ENCODE results near the gene GPATCH2.

Gene GPATCH2

GRCh38 chr1:217524787-217525520 lies 105.9 kb downstream of the GPATCH2 start:
- TF ChIP-seq GATA2 (IDR thresholded peaks at IDR 0.05; ENCODE audit: low read depth, low read length) (no peak), GATA3 (IDR thresholded peaks at IDR 0.05; ENCODE audit: low read depth, low read length) (no peak)

GRCh38 chr1:217522277-217522676 lies 108.6 kb downstream of the GPATCH2 start:
- no peak for TF ChIP-seq GATA3 (IDR thresholded peaks at IDR 0.05; ENCODE audit: low read depth, low read length)
- TF ChIP-seq GATA2 (IDR thresholded peaks at IDR 0.05; ENCODE audit: low read depth, low read length) = no peak

- TF ChIP-seq GATA3 (IDR thresholded peaks at IDR 0.05; ENCODE audit: low read depth, low read length) (no peak), GATA2 (IDR thresholded peaks at IDR 0.05; ENCODE audit: low read depth, low read length) (no peak)
These were observed 109.6 kb downstream of the GPATCH2 start for GRCh38 chr1:217521317-217521716.

- TF ChIP-seq GATA3 (IDR thresholded peaks at IDR 0.05; ENCODE audit: low read depth, low read length) (no peak), GATA2 (IDR thresholded peaks at IDR 0.05; ENCODE audit: low read depth, low read length) (no peak)
These were observed 124.0 kb downstream of the GPATCH2 start for GRCh38 chr1:217506878-217507277.

GRCh38 chr1:217498209-217498608 lies 132.7 kb downstream of the GPATCH2 start:
- TF ChIP-seq GATA2 (IDR thresholded peaks at IDR 0.05; ENCODE audit: low read depth, low read length) = no peak
- no peak for TF ChIP-seq GATA3 (IDR thresholded peaks at IDR 0.05; ENCODE audit: low read depth, low read length)

GRCh38 chr1:217495249-217495648 lies 135.6 kb downstream of the GPATCH2 start:
- no peak for TF ChIP-seq GATA2 (IDR thresholded peaks at IDR 0.05; ENCODE audit: low read depth, low read length)
- TF ChIP-seq GATA3 (IDR thresholded peaks at IDR 0.05; ENCODE audit: low read depth, low read length) = no peak

GRCh38 chr1:217494767-217495166 lies 136.1 kb downstream of the GPATCH2 start:
- no peak for TF ChIP-seq GATA2 (IDR thresholded peaks at IDR 0.05; ENCODE audit: low read depth, low read length)
- no peak for TF ChIP-seq GATA3 (IDR thresholded peaks at IDR 0.05; ENCODE audit: low read depth, low read length)

GRCh38 chr1:217493290-217493689 lies 137.6 kb downstream of the GPATCH2 start:
- TF ChIP-seq GATA3 (IDR thresholded peaks at IDR 0.05; ENCODE audit: low read depth, low read length) = no peak

GRCh38 chr1:217484871-217485270 lies 146.0 kb downstream of the GPATCH2 start:
- TF ChIP-seq GATA3 (IDR thresholded peaks at IDR 0.05; ENCODE audit: low read depth, low read length) = no peak
- no peak for TF ChIP-seq GATA2 (IDR thresholded peaks at IDR 0.05; ENCODE audit: low read depth, low read length)

GRCh38 chr1:217482356-217483102 lies 148.4 kb downstream of the GPATCH2 start:
- no peak for TF ChIP-seq GATA3 (IDR thresholded peaks at IDR 0.05; ENCODE audit: low read depth, low read length)
- TF ChIP-seq GATA2 (IDR thresholded peaks at IDR 0.05; ENCODE audit: low read depth, low read length) = no peak

GRCh38 chr1:217478450-217478849 lies 152.4 kb downstream of the GPATCH2 start:
- no peak for TF ChIP-seq GATA2 (IDR thresholded peaks at IDR 0.05; ENCODE audit: low read depth, low read length)
- TF ChIP-seq GATA3 (IDR thresholded peaks at IDR 0.05; ENCODE audit: low read depth, low read length) = no peak

- TF ChIP-seq GATA3 (IDR thresholded peaks at IDR 0.05; ENCODE audit: low read depth, low read length) (no peak), GATA2 (IDR thresholded peaks at IDR 0.05; ENCODE audit: low read depth, low read length) (no peak)
These were observed 158.0 kb downstream of the GPATCH2 start for GRCh38 chr1:217472915-217473314.

- peak; percentile 70 for TF ChIP-seq GATA3 (IDR thresholded peaks at IDR 0.05; ENCODE audit: low read depth, low read length)
- TF ChIP-seq GATA2 (IDR thresholded peaks at IDR 0.05; ENCODE audit: low read depth, low read length) = no peak
These were observed 159.5 kb downstream of the GPATCH2 start for GRCh38 chr1:217471403-217471802.

- TF ChIP-seq GATA2 (IDR thresholded peaks at IDR 0.05; ENCODE audit: low read depth, low read length) = no peak
- no peak for TF ChIP-seq GATA3 (IDR thresholded peaks at IDR 0.05; ENCODE audit: low read depth, low read length)
These were observed 160.9 kb downstream of the GPATCH2 start for GRCh38 chr1:217469983-217470382.

GRCh38 chr1:217465102-217465501 lies 165.8 kb downstream of the GPATCH2 start:
- TF ChIP-seq GATA2 (IDR thresholded peaks at IDR 0.05; ENCODE audit: low read depth, low read length) (no peak), GATA3 (IDR thresholded peaks at IDR 0.05; ENCODE audit: low read depth, low read length) (no peak)
